Stimulated activated effector memory CD8-positive, alpha-beta T cell treated with anti-CD3 and anti-CD28 coated beads, Interleukin-12 subunit alpha, Interleukin-12 subunit beta, amount 100 ng/mL, for 72 hours (primary cell): ENCODE results near the gene KLB.
"Not testable (repeated sequence)": the region's sequence is repeated elsewhere in the genome, so short reads cannot be mapped to it uniquely, and the experiment has no call there.

Experiments used
- ATAC-seq: fragments of 150-1000 bp; cut with Tn5 transposase; 2 replicates; pipeline ENCODE4 v1.10.0; 2021
- DNase-seq, 2 donors: peaks; one replicate each; pipeline ENCODE4 v3.0.0; 2021 to 2022; ENCODE audit warnings: low spot score in 2 of 2
- H3K27ac Mint-ChIP-seq: one replicate; pipeline ENCODE4 v1.8.0; 2022; ENCODE audit warnings: mild to moderate bottlenecking, mixed read lengths
- H3K36me3 Mint-ChIP-seq: one replicate; pipeline ENCODE4 v1.8.0; 2022; ENCODE audit warnings: mild to moderate bottlenecking, mixed read lengths
- H3K4me1 Mint-ChIP-seq: one replicate; pipeline ENCODE4 v1.8.0; 2022; ENCODE audit warnings: mixed read lengths
- H3K4me3 Mint-ChIP-seq: one replicate; pipeline ENCODE4 v1.8.0; 2022; ENCODE audit warnings: mild to moderate bottlenecking, mixed read lengths
- H3K9me3 Mint-ChIP-seq: one replicate; pipeline ENCODE4 v1.8.0; 2022; ENCODE audit warnings: mixed read lengths

The KLB gene

DNA sequence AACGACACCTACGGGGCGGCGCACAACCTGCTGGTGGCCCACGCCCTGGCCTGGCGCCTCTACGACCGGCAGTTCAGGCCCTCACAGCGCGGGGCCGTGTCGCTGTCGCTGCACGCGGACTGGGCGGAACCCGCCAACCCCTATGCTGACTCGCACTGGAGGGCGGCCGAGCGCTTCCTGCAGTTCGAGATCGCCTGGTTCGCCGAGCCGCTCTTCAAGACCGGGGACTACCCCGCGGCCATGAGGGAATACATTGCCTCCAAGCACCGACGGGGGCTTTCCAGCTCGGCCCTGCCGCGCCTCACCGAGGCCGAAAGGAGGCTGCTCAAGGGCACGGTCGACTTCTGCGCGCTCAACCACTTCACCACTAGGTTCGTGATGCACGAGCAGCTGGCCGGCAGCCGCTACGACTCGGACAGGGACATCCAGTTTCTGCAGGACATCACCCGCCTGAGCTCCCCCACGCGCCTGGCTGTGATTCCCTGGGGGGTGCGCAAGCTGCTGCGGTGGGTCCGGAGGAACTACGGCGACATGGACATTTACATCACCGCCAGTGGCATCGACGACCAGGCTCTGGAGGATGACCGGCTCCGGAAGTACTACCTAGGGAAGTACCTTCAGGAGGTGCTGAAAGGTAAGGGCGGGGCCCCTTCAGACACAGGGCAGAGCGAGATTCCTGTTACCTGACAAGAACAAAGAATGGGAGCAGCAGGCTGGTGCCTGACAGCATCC is 40.3 kb downstream of the KLB start:
- Mint-ChIP-seq H3K4me1 (peaks cover 8% of the 10 kb centered on the region), H3K36me3 (peaks cover 37% of the 10 kb centered on the region), H3K27ac (no peak overlapping the region), H3K4me3 (peak overlapping the region; percentile 55), H3K9me3 (no peaks in the 10 kb centered on the region)
- peak in 1 of 2 donors; percentile 56 for DNase-seq
- peak; percentile 72 for ATAC-seq

- H3K4me1 Mint-ChIP-seq, result peaks cover 23% of the 10 kb centered on the region
- peak overlapping the region; percentile 40 for H3K27ac Mint-ChIP-seq
- ATAC-seq (no peak), DNase-seq (no peak)
- H3K9me3 Mint-ChIP-seq, result no peaks in the 10 kb centered on the region
- H3K36me3 Mint-ChIP-seq, result peaks cover 73% of the 10 kb centered on the region
- H3K4me3 Mint-ChIP-seq, result no peak overlapping the region
Observed at GRCh38 chr4:39450618-39451017, 43.9 kb downstream of the KLB start.

GRCh38 chr4:39451423-39452023 is 44.8 kb downstream of the KLB start:
- H3K36me3 Mint-ChIP-seq, result peaks cover 82% of the 10 kb centered on the region
- ATAC-seq, result no peak
- DNase-seq, result no peak
- peak overlapping the region; percentile 59 for H3K27ac Mint-ChIP-seq
- H3K4me1 Mint-ChIP-seq, result peaks cover 30% of the 10 kb centered on the region
- H3K9me3 Mint-ChIP-seq, result no peaks in the 10 kb centered on the region
- no peak overlapping the region for H3K4me3 Mint-ChIP-seq

GRCh38 chr4:39452153-39452859 is 45.6 kb downstream of the KLB start:
- DNase-seq (no peak), ATAC-seq (no peak)
- no peaks in the 10 kb centered on the region for H3K9me3 Mint-ChIP-seq
- no peak overlapping the region for H3K4me3 Mint-ChIP-seq
- H3K27ac Mint-ChIP-seq, result peak overlapping the region; percentile 59
- peaks cover 90% of the 10 kb centered on the region for H3K36me3 Mint-ChIP-seq
- peaks cover 38% of the 10 kb centered on the region for H3K4me1 Mint-ChIP-seq

DNA sequence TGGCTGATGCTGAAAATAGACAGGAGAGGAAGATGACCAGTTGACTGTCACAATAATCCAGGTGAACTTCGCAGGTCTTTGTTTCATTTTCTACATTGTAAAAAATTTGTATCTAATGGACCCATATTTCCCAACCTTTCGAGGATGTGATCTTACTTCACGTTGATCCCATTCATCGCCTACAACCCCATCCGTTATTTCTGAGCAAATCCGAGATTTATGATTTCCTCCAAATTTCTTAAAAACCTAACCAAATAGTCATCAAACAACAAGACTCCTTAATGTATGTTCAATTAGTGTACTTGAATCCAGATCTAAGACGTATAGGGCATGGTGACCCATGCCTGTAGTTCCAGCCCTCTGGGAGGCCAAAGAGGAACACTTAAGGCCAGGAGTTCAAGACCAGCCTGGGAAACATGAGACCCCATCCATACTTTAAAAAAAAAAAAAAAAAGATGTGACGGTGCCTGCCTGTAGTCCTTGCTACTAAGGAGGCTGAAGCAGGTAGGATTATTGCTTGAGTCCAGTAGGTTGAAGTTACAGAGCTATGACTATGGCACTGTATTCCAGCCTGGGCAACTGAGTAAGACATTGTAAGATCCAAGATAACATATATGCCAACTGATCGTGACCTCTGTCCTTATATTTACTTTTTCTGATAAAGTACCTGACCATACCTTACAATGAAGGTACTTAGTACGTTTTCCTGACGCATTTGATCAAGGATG is 46.3 kb downstream of the KLB start:
- H3K9me3 Mint-ChIP-seq, result no peaks in the 10 kb centered on the region
- ATAC-seq (no peak), DNase-seq (no peak)
- H3K4me1 Mint-ChIP-seq, result peaks cover 39% of the 10 kb centered on the region
- peaks cover 97% of the 10 kb centered on the region for H3K36me3 Mint-ChIP-seq
- H3K27ac Mint-ChIP-seq, result peak overlapping the region; percentile 59
- H3K4me3 Mint-ChIP-seq, result no peak overlapping the region

- H3K4me3 Mint-ChIP-seq, result no peak overlapping the region
- peaks cover 39% of the 10 kb centered on the region for H3K4me1 Mint-ChIP-seq
- no peak for ATAC-seq
- no peak overlapping the region for H3K27ac Mint-ChIP-seq
- DNase-seq, result no peak
- H3K36me3 Mint-ChIP-seq, result peaks cover 100% of the 10 kb centered on the region
- H3K9me3 Mint-ChIP-seq, result no peaks in the 10 kb centered on the region
Observed at GRCh38 chr4:39453738-39454137, 47.0 kb downstream of the KLB start.

- DNase-seq (no peak), ATAC-seq (no peak)
- no peaks in the 10 kb centered on the region for H3K9me3 Mint-ChIP-seq
- peaks cover 90% of the 10 kb centered on the region for H3K36me3 Mint-ChIP-seq
- H3K4me3 Mint-ChIP-seq, result peak overlapping the region; percentile 97
- H3K27ac Mint-ChIP-seq, result peak overlapping the region; percentile 100
- H3K4me1 Mint-ChIP-seq, result peaks cover 39% of the 10 kb centered on the region
Observed at GRCh38 chr4:39455486-39455885, 48.8 kb downstream of the KLB start.

GRCh38 chr4:39456946-39457763 is 50.4 kb downstream of the KLB start:
- DNase-seq (no peak), ATAC-seq (no peak)
- Mint-ChIP-seq H3K4me3 (peak overlapping the region; percentile 97), H3K9me3 (no peaks in the 10 kb centered on the region), H3K27ac (peak overlapping the region; percentile 100), H3K36me3 (peaks cover 84% of the 10 kb centered on the region), H3K4me1 (peaks cover 36% of the 10 kb centered on the region)

GRCh38 chr4:39458161-39458504 is 51.4 kb downstream of the KLB start:
- Mint-ChIP-seq H3K27ac (peak overlapping the region; percentile 100), H3K36me3 (peaks cover 76% of the 10 kb centered on the region), H3K4me1 (peaks cover 26% of the 10 kb centered on the region), H3K4me3 (peak overlapping the region; percentile 97)
- not testable (repeated sequence) for H3K9me3 Mint-ChIP-seq, DNase-seq
- peak; percentile 1 for ATAC-seq

- H3K4me3 Mint-ChIP-seq, result peak within 1 kb of the TSS; percentile 97
- H3K36me3 Mint-ChIP-seq, result peaks cover 76% of the 10 kb centered on the region
- peak within 1 kb of the TSS; percentile 100 for H3K27ac Mint-ChIP-seq
- DNase-seq, result peak; percentile 88 to 97
- H3K9me3 Mint-ChIP-seq, result no peaks in the 10 kb centered on the region
- H3K4me1 Mint-ChIP-seq, result peaks cover 20% of the 10 kb centered on the region
- ATAC-seq, result peak; percentile 95
Observed at GRCh38 chr4:39458505-39459300, 52.0 kb downstream of the KLB start, which contains the start of the genes LIAS and RPL9. LIAS (plus strand) TSS chr4:39459056; CDS start chr4:39459118, 62 bp downstream. RPL9 (minus strand) TSS chr4:39458922; CDS start chr4:39458439, 483 bp downstream.

- Mint-ChIP-seq H3K27ac (peak overlapping the region; percentile 65), H3K4me3 (no peak overlapping the region), H3K4me1 (no peaks in the 10 kb centered on the region), H3K36me3 (peaks cover 80% of the 10 kb centered on the region), H3K9me3 (no peaks in the 10 kb centered on the region)
- peak; percentile 84 for ATAC-seq
- DNase-seq, result no peak
Observed at GRCh38 chr4:39464886-39465501, 58.3 kb downstream of the KLB start.

DNA sequence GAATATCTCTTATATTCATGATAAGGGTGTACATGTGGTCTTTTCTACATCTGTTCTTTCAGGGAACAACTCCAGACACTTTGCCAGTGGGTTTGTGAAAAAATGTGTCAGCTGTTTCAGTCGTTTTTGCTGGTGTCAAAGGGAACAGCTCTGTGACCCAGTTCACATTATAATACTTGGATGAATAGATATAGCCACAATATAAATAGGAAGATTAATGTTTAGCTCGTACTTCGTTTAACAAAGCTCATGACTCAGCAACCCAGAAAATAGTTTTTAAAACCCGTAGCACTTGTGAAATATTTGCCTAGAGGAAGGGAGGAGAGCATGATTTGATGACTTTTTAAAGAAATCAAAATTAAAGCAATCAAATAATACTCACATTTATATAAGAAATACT is 60.0 kb downstream of the KLB start:
- DNase-seq (no peak), ATAC-seq (no peak)
- Mint-ChIP-seq H3K4me1 (no peaks in the 10 kb centered on the region), H3K27ac (no peak overlapping the region), H3K36me3 (peaks cover 89% of the 10 kb centered on the region), H3K9me3 (no peaks in the 10 kb centered on the region), H3K4me3 (no peak overlapping the region)

GRCh38 chr4:39467464-39467863 is 60.7 kb downstream of the KLB start:
- Mint-ChIP-seq H3K27ac (no peak overlapping the region), H3K4me1 (no peaks in the 10 kb centered on the region), H3K9me3 (no peaks in the 10 kb centered on the region), H3K36me3 (peaks cover 93% of the 10 kb centered on the region), H3K4me3 (no peak overlapping the region)
- ATAC-seq (no peak), DNase-seq (no peak)
